ENCODE data around the gene ZNF324. TPM values are rescaled to one million over a fixed set of nuclear protein-coding genes. Genes with fewer than 3 reads are reported as not detected.
"Not testable (repeated sequence)": the region's sequence is repeated elsewhere in the genome, so short reads cannot be mapped to it uniquely, and the experiment has no call there.

Gene ZNF324
- total RNA-seq, 1 donor from 2014 or later, result 10.0 TPM

- Histone ChIP-seq H3K4me1 (peaks cover 21% of the 10 kb centered on the region), H3K27me3 (ENCODE audit: low read depth) (no peaks in the 10 kb centered on the region), H3K9me3 (no peaks in the 10 kb centered on the region), H3K27ac (peak overlapping the region; percentile 85), H3K36me3 (no peaks in the 10 kb centered on the region), H3K4me3 (peak overlapping the region; percentile 65)
- DNase-seq (peak; percentile 100), ATAC-seq (peak; percentile 98)
- no peak for TF ChIP-seq CTCF (IDR thresholded peaks at IDR 0.05)
- intact Hi-C loops (cut with DNase I), result no loop called here
Measured at GRCh38 chr19:58499021-58499927, 32.4 kb downstream of the ZNF324 start.

- DNase-seq (no peak), ATAC-seq (no peak)
- peaks cover 21% of the 10 kb centered on the region for H3K4me1 ChIP-seq
- H3K9me3 ChIP-seq, result no peaks in the 10 kb centered on the region
- H3K27ac ChIP-seq, result peak overlapping the region; percentile 85
- no peaks in the 10 kb centered on the region for H3K27me3 ChIP-seq (ENCODE audit: low read depth)
- H3K36me3 ChIP-seq, result no peaks in the 10 kb centered on the region
- H3K4me3 ChIP-seq, result peak overlapping the region; percentile 65
- intact Hi-C loops (cut with DNase I), result no loop called here
- no peak for TF ChIP-seq CTCF (IDR thresholded peaks at IDR 0.05)
Measured at GRCh38 chr19:58500242-58500641, 33.4 kb downstream of the ZNF324 start.

GRCh38 chr19:58507602-58508223 is 40.8 kb downstream of the ZNF324 start:
- not testable (repeated sequence) for DNase-seq, ATAC-seq

GRCh38 chr19:58509731-58510083 is 42.8 kb downstream of the ZNF324 start:
- Histone ChIP-seq H3K36me3 (no peaks in the 10 kb centered on the region), H3K4me3 (no peak overlapping the region), H3K27ac (no peak overlapping the region), H3K4me1 (peaks cover 14% of the 10 kb centered on the region), H3K27me3 (ENCODE audit: low read depth) (no peaks in the 10 kb centered on the region), H3K9me3 (peaks cover 7% of the 10 kb centered on the region)
- no peak for DNase-seq
- ATAC-seq, result no peak
- intact Hi-C loops (cut with DNase I), result no loop called here
- TF ChIP-seq CTCF (IDR thresholded peaks at IDR 0.05), result no peak

More at GRCh38 chr19:58507602-58508223, 40.8 kb downstream of the ZNF324 start:
- H3K27ac ChIP-seq; H3K4me3 ChIP-seq; H3K27me3 ChIP-seq (ENCODE audit: low read depth); H3K36me3 ChIP-seq; H3K4me1 ChIP-seq; intact Hi-C loops (cut with DNase I); H3K9me3 ChIP-seq: not testable (repeated sequence)

- intact Hi-C loops (cut with DNase I), result no loop called here
- TF ChIP-seq CTCF (IDR thresholded peaks at IDR 0.05), result no peak
- no peaks in the 10 kb centered on the region for H3K36me3 ChIP-seq
- no peak overlapping the region for H3K4me3 ChIP-seq
- no peaks in the 10 kb centered on the region for H3K27me3 ChIP-seq (ENCODE audit: low read depth)
- ATAC-seq (no peak), DNase-seq (no peak)
- H3K4me1 ChIP-seq, result peaks cover 15% of the 10 kb centered on the region
- no peak overlapping the region for H3K27ac ChIP-seq
- peaks cover 7% of the 10 kb centered on the region for H3K9me3 ChIP-seq
Measured at GRCh38 chr19:58510084-58510862, 43.4 kb downstream of the ZNF324 start.
